ENCODE results near the gene PRDM16. TPM values are rescaled to one million over a fixed set of nuclear protein-coding genes. Genes with fewer than 3 reads are reported as not detected.

Gene PRDM16
- total and polyA plus RNA-seq, 2 of the 8 experiments (the other 6 are each of a cell fraction or from before 2014, with no cell fraction given), result 0.39 to 0.43 TPM

GRCh38 chr1:3405974-3406867 is 337.2 kb downstream of the PRDM16 start (continued):
- TF ChIP-seq USF2 (IDR thresholded peaks at IDR 0.05; ENCODE audit: low read length) (no peak), CEBPB (IDR thresholded peaks at IDR 0.05; ENCODE audit: low read depth, low read length) (no peak), YY1 (IDR thresholded peaks at IDR 0.05; ENCODE audit: low read depth, low read length) (no peak), TEAD4 (IDR thresholded peaks at IDR 0.05; ENCODE audit: low read depth, low read length) (no peak), MAFK (IDR thresholded peaks at IDR 0.05; ENCODE audit: low read depth, low read length) (no peak)

Data from H1 (cell line).